A673 (cell line): ENCODE data around the gene DCC. TPM values are rescaled to one million over a fixed set of nuclear protein-coding genes. Genes with fewer than 3 reads are reported as not detected.

Experiments
- BruUV-seq: library from RNA; stranded (reverse); fragments of 400-500 nt; replicated peaks from 2 replicates; lab custom pipeline; 2021; lab: Mats Ljungman, UMichigan
- CTCF ChIA-PET: fragments of 300-600 bp; sonication (Branson Sonifier 250); formaldehyde crosslinking; loops from one replicate; lab custom pipeline; 2022; ENCODE audit warnings: antibody characterized with exemption; lab: Charles Lee
- POLR2A ChIA-PET: fragments of 300-600 bp; sonication (Branson Sonifier 250); formaldehyde crosslinking; loops from one replicate; lab custom pipeline; 2022; ENCODE audit warnings: antibody characterized with exemption; ENCODE audit not compliant: low non-redundant PET; lab: Charles Lee
- DNase-seq: peaks from one replicate; pipeline ENCODE4 v3.0.0-alpha.2; 2015; ENCODE audit warnings: low spot score
- H3K27ac ChIP-seq: fragments of 200-600 bp; sonication (generic); 2 replicates; pipeline ENCODE4 v1.5.1; 2016; ENCODE audit warnings: mixed run types, low read depth, mild to moderate bottlenecking, mixed read lengths, antibody characterized with exemption, low read length; ENCODE audit not compliant: poor library complexity, severe bottlenecking
- H3K27me3 ChIP-seq: fragments of 200-600 bp; sonication (generic); replicated peaks from 2 replicates; pipeline ENCODE4 v1.6.1; 2017; ENCODE audit warnings: mixed run types, low read depth, mild to moderate bottlenecking, mixed read lengths, antibody characterized with exemption, low read length; ENCODE audit not compliant: insufficient read depth, poor library complexity
- H3K36me3 ChIP-seq: fragments of 200-600 bp; sonication (generic); 2 replicates; pipeline ENCODE4 v1.6.1; 2016; ENCODE audit warnings: mixed run types, mild to moderate bottlenecking, mixed read lengths, antibody characterized with exemption, low read length; ENCODE audit not compliant: insufficient read depth, poor library complexity, severe bottlenecking
- H3K4me1 ChIP-seq: fragments of 200-600 bp; sonication (generic); 2 replicates; pipeline ENCODE4 v1.6.1; 2017; ENCODE audit warnings: mixed run types, mild to moderate bottlenecking, mixed read lengths, antibody characterized with exemption, low read length; ENCODE audit not compliant: insufficient read depth, poor library complexity, severe bottlenecking
- H3K4me3 ChIP-seq: fragments of 200-600 bp; sonication (generic); 2 replicates; pipeline ENCODE4 v1.5.1; 2016; ENCODE audit warnings: low read depth, mixed run types, mild to moderate bottlenecking, mixed read lengths, low read length; ENCODE audit not compliant: poor library complexity, severe bottlenecking
- H3K9me3 ChIP-seq: fragments of 200-600 bp; sonication (generic); 2 replicates; pipeline ENCODE4 v1.6.1; 2016; ENCODE audit warnings: mixed run types, low read depth, mild to moderate bottlenecking, mixed read lengths, antibody characterized with exemption, low read length; ENCODE audit not compliant: poor library complexity, severe bottlenecking
- EZH2 ChIP-seq: fragments of 200-600 bp; sonication (generic); IDR thresholded peaks from 2 replicates; pipeline ENCODE4 v1.6.1; 2017; ENCODE audit warnings: borderline replicate concordance, low read depth, mild to moderate bottlenecking, mixed read lengths, antibody characterized with exemption, low read length; ENCODE audit not compliant: poor library complexity, severe bottlenecking
- intact Hi-C: fragments of 100-400 bp; cut with micrococcal nuclease; formaldehyde crosslinking; loops from one replicate; pipeline ENCODE4 v1.10.0; 2022; ENCODE audit not compliant: unreplicated experiment
- total RNA-seq: library from RNA; stranded (reverse); gene quantifications from 2 replicates; pipeline ENCODE4 v1.2.3, GENCODE V29; 2021
- TF ChIP-seq, protein P1 (sequence below): fragments of 300-800, 200-600 bp; sonication (generic); conservative IDR thresholded peaks from 2 replicates; pipeline ENCODE4 v1.5.1; 2017; ENCODE audit warnings: low read depth, mild to moderate bottlenecking, antibody characterized with exemption, low read length, moderate library complexity, mixed read lengths

The DCC gene
- total RNA-seq, 1 experiment from 2014 or later, result 93.0 TPM

DNA sequence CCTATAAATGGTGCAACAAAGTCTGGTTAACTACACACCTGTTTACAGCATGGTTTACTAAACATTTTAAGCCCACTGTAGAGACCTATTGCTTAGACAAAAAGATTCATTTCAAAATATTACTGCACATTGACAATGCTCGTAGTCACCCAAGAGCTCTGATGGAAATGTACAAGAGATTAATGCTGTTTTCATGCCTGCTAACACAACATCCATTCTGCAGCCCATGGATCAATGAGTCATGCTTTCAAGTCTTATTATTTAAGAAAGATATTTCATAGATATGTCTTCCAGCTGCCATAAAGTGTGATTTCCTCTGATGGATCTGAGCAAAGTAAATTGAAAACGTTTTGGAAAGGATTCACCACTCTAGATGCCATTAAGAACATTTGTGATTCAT lies 1103.3 kb downstream of the DCC start:
- Histone ChIP-seq H3K4me3 (no peak overlapping the region), H3K9me3 (no peaks in the 10 kb centered on the region), H3K4me1 (peaks cover 13% of the 10 kb centered on the region), H3K27me3 (no peaks in the 10 kb centered on the region), H3K27ac (no peak overlapping the region), H3K36me3 (no peaks in the 10 kb centered on the region)
- POLR2A ChIA-PET, result no interaction called here
- intact Hi-C loops, result no loop called here
- no peak for DNase-seq
- TF ChIP-seq, protein P1, sequence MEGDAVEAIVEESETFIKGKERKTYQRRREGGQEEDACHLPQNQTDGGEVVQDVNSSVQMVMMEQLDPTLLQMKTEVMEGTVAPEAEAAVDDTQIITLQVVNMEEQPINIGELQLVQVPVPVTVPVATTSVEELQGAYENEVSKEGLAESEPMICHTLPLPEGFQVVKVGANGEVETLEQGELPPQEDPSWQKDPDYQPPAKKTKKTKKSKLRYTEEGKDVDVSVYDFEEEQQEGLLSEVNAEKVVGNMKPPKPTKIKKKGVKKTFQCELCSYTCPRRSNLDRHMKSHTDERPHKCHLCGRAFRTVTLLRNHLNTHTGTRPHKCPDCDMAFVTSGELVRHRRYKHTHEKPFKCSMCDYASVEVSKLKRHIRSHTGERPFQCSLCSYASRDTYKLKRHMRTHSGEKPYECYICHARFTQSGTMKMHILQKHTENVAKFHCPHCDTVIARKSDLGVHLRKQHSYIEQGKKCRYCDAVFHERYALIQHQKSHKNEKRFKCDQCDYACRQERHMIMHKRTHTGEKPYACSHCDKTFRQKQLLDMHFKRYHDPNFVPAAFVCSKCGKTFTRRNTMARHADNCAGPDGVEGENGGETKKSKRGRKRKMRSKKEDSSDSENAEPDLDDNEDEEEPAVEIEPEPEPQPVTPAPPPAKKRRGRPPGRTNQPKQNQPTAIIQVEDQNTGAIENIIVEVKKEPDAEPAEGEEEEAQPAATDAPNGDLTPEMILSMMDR, result no peak
- no TSS peak for BruUV-seq
- CTCF ChIA-PET, result no interaction called here

DNA sequence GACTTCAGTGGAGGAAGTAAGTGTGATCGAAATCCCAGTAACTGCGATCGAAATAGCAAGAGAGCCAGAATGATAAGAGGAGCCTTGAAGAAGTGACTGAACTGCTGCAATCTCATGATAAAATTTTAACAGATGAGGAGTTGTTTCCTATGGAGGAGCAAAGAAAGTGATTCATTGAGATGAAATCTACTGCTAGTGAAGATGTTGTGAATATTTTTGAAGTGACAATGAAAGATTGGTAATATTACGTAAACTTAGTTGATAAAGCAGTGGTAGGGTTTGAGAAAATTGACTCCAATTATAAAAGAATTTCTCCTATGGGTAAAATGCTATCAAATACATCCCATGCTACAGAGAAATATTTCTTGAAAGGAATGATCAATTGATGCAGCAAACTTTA lies 1103.8 kb downstream of the DCC start:
- DNase-seq, result no peak
- no peak overlapping the region for H3K4me3 ChIP-seq

DNA sequence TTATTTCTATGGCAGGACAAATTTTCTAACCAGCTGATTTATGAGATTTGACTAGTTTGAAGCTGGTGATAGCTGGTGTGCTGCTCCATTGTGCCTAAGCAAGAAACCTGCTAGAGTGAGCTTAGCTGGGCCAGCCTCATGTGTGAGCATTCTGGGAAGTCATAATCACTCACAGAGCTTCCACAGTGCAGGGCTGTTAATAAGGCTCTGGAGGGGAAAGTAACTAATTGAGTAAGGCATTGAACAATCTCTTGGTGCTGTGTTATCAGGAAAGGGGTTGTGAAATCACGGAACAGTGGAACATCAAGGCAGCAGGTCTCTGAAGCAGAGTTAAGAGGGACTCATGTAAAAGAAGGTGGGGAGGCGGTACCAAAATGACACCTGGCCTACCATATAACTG lies 1111.9 kb downstream of the DCC start:
- no peaks in the 10 kb centered on the region for H3K27me3 ChIP-seq
- intact Hi-C loops, result no loop called here
- no peaks in the 10 kb centered on the region for H3K9me3 ChIP-seq
- BruUV-seq, result no TSS peak
- peaks cover 7% of the 10 kb centered on the region for H3K4me1 ChIP-seq
- CTCF ChIA-PET, result no interaction called here
- H3K4me3 ChIP-seq, result no peak overlapping the region
- DNase-seq, result no peak
- H3K36me3 ChIP-seq, result no peaks in the 10 kb centered on the region
- no peak for TF ChIP-seq EZH2
- TF ChIP-seq, protein P1, result no peak
- H3K27ac ChIP-seq, result no peak overlapping the region
- POLR2A ChIA-PET, result no interaction called here

More for the DNA sequence above, 1103.8 kb downstream of the DCC start:
- H3K9me3 ChIP-seq, result no peaks in the 10 kb centered on the region
- ChIA-PET POLR2A (no interaction called here), CTCF (no interaction called here)
- H3K4me1 ChIP-seq, result peaks cover 13% of the 10 kb centered on the region
- no peak overlapping the region for H3K27ac ChIP-seq
- no peak for TF ChIP-seq EZH2
- TF ChIP-seq, protein P1, result no peak
- no peaks in the 10 kb centered on the region for H3K36me3 ChIP-seq
- H3K27me3 ChIP-seq, result no peaks in the 10 kb centered on the region
- intact Hi-C loops, result no loop called here
- no TSS peak for BruUV-seq
